Lung microvascular endothelial cell (primary cell): Measurements from ENCODE around the gene FCGBP. TPM values are rescaled to one million over a fixed set of nuclear protein-coding genes. Genes with fewer than 3 reads are reported as not detected.
"Not testable (repeated sequence)": the region's sequence is repeated elsewhere in the genome, so short reads cannot be mapped to it uniquely, and the experiment has no call there.

Experiments used
- DNase-seq, 2 donors: peaks; one replicate each; pipeline versions ENCODE4 v3.0.0 to v3.0.0-alpha.2; 2010; ENCODE audit warnings: low read depth in 2 of 2
- total RNA-seq: library from RNA; depleted of rRNA; stranded (reverse); fragments of >200 nt; gene quantifications from 2 replicates; pipeline ENCODE4 v1.2.1, GENCODE V29; 2014

The FCGBP gene
- under 0.01 TPM in 2 replicates for total RNA-seq

- DNase-seq = no peak
These were observed at the start of gene FCGBP for GRCh38 chr19:39934584-39935363. Gene FCGBP, minus strand, starts transcription at chr19:39934634.

- DNase-seq = no peak
These were observed 49.4 kb upstream of the FCGBP start for GRCh38 chr19:39983695-39984300.

GRCh38 chr19:39982883-39983282 lies 48.4 kb upstream of the FCGBP start:
- DNase-seq = no peak

- DNase-seq = no peak
These were observed 40.1 kb upstream of the FCGBP start for GRCh38 chr19:39974377-39975155.

GRCh38 chr19:39971380-39972035 lies 37.1 kb upstream of the FCGBP start:
- peak; percentile 32 to 36 for DNase-seq

GRCh38 chr19:39970675-39971379 lies 36.4 kb upstream of the FCGBP start, which contains the start of gene PSMC4:
Gene PSMC4, plus strand, starts transcription at chr19:39971165. Its CDS starts 38 bp downstream, at chr19:39971203.
- DNase-seq = peak; percentile 100

GRCh38 chr19:39970425-39970674 lies 35.9 kb upstream of the FCGBP start:
- DNase-seq = no peak

GRCh38 chr19:39969681-39970424 lies 35.4 kb upstream of the FCGBP start:
- DNase-seq = no peak

GRCh38 chr19:39969266-39969665 lies 34.8 kb upstream of the FCGBP start:
- DNase-seq = no peak

GRCh38 chr19:39968789-39969188 lies 34.4 kb upstream of the FCGBP start:
- no peak for DNase-seq

GRCh38 chr19:39967561-39967960 lies 33.1 kb upstream of the FCGBP start:
- no peak for DNase-seq

GRCh38 chr19:39966617-39967016 lies 32.2 kb upstream of the FCGBP start:
- no peak for DNase-seq

- no peak for DNase-seq
These were observed 29.5 kb upstream of the FCGBP start for GRCh38 chr19:39963898-39964297.

- not testable (repeated sequence) for DNase-seq
These were observed 25.0 kb upstream of the FCGBP start for GRCh38 chr19:39959407-39959806.

GRCh38 chr19:39958942-39959341 lies 24.5 kb upstream of the FCGBP start:
- not testable (repeated sequence) for DNase-seq

- DNase-seq = not testable (repeated sequence)
These were observed 23.5 kb upstream of the FCGBP start for GRCh38 chr19:39957886-39958285.

- no peak for DNase-seq
These were observed 19.5 kb upstream of the FCGBP start for GRCh38 chr19:39953915-39954314.

GRCh38 chr19:39951686-39952085 lies 17.3 kb upstream of the FCGBP start:
- peak in 1 of 2 donors; percentile 47 for DNase-seq

GRCh38 chr19:39951065-39951650 lies 16.7 kb upstream of the FCGBP start:
- DNase-seq = no peak
